T follicular helper cell (primary cell): ENCODE data around the gene RNF4.

Source experiments
- DNase-seq: peaks from one replicate; pipeline ENCODE4 v3.0.0-alpha.2; 2020; ENCODE audit warnings: low read depth

Gene RNF4

DNA sequence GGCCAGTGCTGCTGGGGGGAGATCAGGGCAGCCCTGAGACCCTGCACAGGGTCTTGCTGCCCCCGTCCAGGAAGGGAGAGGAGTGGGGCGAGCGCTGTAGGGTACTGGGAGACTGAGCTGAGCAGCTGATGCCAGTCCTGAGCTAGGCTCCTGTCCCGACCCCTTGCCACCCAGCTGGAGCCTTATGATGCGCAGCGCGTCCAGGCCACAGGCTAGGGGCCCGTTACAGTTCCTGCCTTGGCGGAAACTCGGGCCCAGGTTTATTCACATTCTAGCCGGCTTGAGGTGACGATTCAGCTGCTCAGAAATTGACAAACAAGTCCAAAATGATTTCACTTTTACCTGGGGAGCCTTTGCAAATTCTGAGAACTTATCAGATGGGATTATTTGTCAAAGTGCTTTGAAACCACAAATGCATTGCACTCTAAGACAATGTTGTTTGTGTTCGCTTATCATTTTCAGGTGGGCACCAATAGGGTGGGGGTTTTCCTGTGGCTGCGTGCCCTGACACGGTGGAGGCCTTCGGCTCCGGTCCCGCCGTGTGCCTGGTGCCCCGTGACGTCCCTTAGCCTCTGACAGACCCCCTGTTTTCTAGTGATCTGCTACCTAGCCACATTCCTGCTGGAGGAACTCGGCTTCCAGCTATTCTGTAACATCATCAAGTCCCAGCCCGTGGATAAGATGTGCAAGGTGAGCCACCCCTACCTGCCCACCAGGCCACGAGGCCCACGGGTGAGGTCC is 31.3 kb upstream of the RNF4 start:
- no peak for DNase-seq

DNA sequence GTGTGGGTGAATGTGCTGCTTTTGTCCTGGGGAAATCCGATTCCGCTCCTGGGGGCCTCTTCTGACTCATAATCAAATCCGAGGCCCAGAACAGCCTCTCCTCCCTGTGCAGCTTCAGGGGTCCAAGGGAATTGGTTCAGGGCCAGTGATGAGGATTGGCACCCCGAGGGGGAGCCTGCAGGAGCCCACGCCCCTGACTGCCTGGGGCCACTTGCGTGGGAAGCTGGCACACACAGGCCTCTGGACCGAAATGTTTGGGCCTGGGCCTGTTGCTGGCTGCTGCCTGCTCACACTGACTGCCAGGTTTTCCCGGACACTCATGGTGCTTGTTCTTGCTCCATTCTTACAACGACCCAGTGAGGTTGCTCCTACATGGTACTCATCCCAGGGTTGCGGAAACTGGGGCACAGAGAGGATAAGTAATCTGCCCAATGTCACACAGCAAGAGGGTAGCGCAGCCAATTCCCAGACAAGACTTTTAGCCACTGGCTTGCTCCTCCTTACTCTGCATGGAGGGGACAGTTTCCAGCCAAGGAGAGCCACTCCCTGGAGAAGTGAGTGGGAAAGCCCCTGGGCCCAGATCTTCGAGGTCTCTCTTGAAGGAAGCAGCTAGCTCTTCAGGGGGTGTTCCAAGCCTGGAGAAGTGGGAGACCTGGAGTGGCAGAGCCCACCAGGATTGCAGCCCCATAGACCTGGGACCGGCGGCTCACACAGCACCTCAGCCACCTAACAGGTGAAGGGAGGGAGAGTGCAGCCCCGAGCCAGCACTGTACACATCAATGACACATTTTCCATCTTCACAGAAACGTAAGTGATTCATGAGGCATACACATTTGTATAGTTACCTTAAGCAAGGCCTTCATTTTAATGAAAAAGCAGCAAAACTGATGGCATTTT is 29.8 kb upstream of the RNF4 start:
- no peak for DNase-seq

DNA sequence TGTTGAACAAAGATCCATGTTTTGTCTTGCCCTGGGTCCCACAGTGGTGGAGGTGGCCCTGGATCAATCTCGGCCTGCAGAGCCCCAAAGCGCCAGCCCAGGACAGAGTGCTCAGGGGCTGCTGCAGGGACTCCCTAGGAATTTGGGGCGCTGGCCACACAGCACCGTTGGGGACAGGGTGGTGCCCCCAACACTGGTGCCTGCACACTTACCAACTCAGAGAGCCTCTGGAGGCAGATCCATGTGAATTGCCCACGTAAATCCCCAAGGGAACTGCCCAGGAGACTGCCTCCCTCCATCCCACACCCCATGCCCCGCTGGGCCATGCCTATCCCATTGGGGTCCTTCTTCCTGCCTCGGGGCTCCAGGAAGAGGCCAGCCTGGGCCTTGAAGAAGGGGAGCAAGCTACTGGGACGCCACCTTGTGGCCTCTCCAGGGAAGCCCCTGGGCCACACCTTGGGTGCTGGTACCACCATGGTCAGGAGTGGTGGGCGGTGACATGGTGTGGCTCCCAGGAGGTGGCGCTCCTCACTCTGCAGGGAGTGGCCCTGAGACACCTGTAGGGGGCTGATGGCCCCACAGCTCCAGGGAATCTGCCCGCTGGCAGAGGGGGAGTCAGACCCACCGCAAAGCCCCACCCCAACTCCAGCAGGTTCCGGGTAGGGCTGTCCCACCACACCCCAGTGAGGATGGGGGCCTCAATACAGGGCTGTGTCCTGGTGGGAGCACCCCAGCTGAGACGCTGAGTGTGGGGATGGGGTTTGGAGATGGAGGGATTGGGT is 27.3 kb upstream of the RNF4 start:
- DNase-seq: peak; percentile 58

DNA sequence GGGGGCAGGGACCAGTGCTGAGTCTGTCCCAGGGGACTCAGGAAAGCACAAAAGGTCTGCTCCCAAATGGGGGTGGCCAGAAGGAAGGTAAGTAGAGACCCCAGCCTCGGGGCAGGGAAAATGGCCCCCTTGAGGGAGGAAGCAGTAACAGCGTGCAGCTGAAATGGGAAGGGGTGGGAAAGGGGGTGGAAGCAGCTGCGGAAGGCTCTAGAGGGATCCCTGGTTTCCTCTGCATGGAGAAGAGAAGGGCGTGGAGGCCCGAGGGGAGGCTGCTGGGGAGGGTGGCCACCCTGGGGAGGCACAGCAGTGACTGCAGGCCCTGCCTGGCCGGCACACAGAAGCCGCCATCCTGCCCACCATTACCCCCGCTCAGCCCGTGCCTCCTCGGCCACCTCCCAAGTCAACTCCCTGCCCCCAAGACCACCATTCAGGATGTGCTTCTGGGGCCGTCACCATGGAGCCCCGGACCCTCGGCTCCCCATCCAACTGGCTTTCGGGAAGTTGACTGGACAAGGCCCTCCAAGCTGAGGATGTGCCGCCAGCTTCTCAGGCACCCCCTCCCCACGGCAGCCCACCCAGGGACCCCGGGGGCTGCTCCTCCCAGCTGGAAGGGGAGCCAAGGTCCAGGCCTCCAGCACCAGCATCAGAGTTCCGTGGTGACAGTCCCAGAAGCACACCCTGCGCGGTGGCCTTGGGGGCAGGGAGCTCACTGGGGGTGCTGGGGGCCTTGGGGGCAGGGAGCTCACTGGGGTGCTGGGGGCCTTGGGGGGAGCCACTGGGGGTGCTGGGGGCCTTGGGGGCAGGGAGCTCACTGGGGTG is 26.5 kb upstream of the RNF4 start:
- DNase-seq: no peak

DNA sequence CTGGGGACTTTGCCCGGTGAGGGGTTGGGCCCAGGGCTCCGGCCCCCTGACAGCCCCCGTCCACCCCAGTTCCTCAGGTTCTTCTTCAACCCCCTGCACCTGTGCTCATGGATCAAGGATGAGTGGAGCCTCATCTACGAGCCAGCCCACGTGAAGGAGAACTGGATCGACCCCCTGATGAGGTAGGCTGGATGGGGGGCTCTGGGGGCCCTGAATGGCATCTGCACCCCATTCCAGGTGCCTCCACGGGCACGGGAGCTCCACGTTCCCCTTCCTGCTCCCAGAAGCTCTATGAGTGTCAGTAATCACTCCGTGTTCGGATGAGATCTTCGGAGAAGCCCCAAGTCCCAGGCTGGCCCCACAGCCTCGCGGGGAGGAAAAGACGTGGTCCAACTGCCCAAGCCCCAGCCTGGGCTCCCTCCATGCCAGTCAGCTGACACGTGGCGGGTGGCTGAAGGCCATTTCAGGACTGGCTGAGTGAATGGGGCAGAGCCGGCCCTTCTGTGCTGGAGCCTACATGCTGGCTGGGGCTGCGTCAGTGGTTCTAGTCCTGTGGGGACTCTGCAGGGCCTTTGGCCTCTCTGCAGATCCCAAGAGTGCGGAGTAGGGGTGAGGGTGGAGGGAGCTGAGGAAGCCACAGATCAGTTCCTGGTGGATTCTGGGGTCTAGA is 25.7 kb upstream of the RNF4 start:
- no peak for DNase-seq

DNA sequence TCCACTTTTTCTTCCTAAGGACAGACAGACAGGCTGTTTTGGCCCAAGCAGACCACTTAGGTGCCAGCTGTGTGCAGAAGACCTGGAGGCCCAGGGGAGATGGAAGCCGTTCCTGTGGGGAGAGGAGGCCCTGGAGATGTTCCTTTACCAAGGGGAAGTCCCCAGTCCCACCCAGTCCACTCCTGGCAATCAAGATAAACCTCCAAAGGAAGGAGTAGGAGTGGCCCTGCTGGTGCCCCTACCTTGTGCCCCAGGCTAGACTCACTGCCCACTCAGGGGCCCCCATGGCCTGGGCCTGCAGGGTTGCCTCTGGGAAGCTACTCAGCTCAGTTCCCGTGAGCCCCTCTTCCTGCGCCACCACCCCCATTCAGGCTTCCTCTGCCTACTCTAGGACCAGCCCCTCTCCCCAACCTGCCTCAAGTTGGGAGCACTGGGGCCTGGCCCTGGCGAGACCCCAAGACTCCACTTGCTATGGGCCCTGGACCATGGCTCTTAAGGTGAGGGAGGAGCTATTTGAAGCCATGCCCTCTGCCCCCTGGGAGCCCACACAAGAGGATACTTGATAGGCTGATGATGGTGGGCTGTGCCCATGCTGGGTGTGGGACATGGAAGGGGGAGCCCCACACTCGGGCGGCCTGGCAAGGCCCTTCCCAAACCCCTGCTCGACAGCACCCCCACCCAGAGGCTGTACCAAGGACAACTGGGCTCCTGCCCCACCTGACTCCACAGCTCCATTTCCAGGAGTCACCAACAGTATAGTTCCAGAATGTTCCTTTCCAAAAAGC is 24.8 kb upstream of the RNF4 start:
- no peak for DNase-seq

DNA sequence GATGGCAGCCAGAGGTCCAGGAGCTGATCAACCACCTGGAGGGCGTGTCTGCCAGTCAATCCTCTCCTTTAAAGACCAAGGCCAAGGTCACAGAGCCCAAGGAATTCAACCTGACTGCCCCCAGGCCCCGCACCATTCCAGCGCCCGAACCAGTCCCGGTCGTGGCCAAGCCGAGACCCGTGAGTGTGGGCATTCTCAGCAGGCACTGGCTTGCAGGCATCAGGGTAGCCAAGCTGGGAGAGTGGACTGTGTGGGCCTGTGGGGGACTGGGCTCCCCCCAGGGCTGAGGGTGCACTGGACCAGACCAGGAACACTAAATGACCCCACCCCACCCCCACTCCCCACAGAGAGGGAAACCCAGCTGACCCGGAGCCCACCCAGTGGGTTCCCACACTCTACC is 23.8 kb upstream of the RNF4 start:
- DNase-seq: no peak

DNA sequence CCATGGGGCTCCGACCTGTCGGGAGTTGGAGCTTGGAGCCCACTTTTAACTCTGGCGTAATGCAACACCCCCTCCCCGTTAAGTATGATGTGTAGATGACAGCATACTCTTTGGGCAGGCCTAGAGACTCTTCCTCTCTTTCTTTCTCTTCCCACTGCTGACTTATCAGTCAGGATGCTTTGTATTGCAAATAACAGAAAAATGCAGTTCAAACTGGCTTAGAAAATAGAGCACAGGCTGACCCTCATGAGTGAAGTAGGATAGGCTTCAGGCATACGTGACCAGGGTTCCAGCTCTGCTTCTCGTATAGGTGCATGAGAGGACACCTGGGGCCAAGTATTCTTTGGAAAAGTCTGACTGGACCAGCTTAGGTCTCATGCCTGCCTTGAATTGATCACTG is 23.3 kb upstream of the RNF4 start:
- DNase-seq: no peak

DNA sequence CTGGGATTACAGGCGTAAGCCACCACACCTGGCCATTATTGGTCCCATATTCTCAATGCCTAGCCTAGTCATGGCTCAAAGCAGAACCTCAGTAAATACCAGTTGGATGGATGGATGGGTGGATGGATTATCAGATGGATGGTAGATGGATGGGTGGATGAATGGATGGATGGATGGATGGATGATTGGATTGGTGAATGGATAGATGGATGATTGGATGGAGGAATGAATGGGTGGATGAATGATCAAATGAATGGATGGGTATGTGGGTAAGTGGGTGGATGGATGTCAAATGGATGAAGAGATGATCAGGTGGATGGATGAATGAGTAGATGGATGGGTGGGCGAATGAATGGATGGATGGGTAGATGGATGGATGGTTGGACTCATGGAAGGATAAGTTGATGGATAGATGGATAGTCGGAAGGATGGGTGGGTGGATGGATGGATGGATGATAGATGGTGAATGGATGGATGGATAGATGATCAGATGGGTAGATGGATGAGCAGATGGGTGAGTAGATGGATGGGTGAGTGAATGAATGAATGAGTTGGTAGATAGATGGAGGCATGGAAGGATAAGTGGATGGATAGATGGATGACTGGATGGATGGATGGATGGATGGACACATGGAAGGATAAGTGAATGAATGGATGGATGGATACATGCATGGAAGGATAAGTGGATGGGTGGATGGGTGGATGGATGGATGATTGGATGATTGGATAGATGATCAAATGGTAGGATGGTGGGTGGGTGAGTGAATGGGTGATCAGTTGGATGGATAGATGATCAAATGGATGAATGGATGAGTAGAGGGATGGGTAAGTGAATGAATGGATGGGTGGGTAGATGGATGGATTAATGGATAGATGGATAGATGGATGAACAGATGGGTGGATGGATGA is 22.0 kb upstream of the RNF4 start:
- no peak for DNase-seq

DNA sequence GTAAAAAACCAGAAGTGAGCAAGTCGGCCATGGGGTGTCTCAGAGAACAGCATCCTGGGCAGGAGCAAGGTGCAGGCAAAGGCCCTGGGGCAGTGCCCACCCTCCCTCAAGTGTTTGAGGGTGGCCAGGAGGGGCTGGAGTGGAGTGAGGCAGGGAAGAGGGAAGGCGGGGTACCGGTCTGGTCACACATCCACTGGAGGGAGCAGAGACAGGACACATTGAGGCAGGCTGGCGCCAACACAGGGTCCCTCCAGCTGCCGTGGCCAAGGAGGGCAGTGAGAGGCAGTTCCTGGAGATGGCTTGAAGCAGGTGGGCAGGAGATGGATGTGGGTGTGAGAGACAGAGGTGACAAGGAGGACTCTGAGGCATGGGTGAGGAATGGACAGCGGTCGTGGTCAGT is 20.3 kb upstream of the RNF4 start:
- no peak for DNase-seq

DNA sequence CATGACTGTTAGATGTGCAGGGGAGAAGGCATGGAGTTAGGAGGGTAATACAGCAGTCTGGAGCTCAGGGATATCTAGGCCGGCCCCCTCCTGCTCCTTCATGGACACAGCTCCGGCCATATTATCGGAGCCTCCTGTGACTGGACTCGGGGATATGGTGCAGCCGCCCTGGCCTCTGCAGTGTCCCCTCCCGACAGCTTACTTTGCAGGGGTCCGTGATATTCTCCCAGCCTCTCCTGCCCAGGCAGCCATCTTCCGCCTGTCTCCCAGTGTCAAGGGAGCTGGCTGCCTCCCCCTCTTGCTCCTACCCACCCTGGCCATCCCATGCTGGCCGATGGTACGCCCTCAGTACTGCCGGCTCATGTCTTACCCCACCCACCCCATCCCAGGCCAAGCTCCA is 19.9 kb upstream of the RNF4 start:
- DNase-seq: no peak

DNA sequence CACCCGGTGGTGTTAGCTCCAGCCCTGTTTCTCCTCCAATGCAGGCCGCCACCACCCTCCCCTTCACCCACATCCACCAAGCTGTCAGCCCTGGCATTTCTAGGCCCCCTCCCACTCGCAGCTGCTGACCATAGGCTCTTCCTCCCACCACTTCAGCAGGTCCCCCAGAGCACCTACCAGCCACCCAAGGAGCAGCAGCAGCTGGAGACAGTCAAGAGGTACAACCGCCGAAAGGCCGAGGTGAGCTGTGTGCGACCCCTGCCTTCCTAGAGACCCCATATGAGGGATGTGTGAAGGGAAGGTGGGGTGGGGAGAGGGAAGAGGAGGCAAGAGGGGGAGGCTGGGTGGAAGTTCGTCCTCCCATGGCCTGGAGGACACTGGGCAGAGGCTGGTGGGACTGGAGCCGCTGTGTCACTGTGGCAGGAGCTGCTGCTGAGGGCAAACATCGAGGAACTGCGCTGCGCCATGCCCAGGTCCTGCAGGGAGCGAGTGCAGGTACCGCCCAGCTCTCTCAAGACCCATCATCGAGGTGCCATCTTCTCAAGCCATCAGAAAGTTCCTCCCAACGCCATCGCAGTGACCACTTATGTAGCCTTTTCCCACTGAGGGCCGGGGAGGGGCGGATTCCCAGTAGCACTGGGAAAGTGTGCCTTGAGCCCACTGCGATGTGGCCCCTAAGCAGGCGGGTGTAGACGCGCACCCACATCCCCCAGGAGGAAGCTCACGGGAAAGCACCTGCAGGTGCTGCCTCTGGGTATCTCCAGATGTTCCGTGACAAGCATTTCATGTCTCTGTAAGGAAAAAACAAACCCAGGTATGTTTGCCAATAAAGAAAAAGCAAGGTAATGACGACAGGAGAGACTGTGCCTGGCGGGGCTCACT is 19.2 kb upstream of the RNF4 start:
- DNase-seq: no peak

DNA sequence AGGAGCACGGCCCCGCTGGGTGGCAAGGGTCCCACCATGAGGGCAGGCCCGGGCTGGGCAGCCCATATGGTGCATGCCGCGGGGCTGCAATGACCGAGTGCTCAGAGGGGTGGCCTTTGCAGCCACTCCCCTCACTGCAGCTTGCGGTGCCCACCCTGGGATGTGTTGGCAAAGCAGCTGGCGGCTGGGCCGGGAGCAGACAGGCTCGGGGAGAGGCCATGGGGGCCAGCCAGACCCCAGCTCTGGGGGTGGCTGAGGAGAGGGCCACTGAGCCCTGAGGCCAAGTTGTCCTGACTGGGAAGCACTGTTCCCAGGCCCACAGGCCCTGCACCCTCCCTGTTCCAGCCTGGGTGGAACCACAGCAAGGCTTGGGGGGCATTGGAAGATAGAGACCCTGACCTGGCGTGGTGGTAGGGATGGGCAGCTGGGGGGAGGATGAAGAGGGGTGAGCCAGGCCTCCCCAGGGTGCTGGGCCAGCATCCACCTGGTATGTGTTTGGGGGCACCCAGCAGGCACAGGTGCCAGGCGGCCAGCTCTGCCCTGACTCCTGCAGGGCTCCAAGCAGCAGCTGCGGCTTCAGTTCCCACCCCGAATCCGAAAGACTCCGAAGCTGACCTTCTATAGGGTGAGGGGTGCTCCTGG is 18.4 kb upstream of the RNF4 start:
- no peak for DNase-seq

DNA sequence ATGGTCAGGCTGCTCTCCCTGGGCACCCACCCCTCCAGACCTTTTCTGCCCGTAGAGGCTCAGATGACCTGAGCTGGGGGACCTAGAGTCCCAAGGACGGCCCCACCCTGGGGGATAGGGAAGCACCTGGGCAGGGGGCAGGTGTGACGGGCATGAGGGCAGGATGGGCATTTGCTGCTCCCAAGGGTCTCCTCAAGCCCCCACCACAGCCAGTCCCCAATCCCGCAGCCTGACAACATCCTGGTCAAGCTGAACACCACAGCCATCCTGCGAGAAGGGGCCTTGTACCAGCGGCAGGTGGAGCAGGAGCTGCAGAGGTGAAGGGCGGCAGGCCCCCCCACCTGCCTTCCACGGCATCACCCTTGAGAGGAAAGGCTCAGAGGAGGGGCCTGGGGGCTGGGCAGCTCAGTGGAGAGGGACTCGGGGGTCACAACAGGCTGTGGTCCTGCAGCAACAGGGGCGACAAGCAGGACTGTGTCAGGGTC is 17.8 kb upstream of the RNF4 start:
- DNase-seq: no peak

DNA sequence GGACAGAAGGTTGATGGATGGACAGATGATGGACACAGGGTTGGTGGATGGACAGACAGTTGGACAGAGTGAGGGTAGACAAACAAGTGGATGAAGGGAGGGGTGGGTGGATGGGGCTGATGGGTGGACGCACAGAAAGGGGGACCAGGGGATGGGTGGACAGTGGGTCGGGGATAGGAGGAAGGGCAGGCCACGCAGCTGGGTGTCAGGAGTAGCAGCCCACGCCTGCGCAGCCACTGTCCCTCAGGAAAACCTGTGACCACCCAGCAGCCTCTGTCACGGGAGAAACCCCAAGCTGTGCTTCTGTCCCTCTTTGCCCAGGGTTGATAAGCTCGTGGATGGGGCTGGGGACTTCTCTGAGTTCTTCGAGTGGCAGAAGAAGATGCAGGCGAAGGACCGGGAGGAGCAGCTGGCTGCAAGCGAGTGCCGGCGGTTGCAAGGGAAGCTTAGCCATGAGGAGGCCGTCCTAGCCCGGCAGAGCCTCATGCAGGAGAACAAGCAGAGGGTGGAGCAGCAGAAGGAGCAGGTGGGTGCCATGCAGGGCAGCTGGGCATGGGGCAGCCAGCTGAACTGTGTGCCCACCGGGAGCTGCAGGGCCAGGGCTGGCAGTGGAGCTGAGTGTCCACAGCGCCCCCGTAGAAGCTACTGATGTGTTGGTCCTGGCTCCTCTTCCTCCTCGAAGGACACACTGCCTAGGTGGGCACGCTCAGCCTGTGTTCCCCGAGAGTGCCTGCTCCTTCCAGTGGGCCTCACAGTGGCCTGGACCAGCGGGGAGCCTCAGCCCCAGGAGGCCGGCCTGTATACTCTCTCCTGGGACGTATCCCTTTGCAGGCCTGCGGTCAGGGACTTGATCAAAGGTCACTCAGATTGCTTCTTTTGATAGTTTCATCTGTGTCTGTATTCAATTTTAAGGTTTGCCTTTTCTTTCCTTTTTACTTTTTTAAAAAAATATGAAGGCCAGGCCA is 16.8 kb upstream of the RNF4 start:
- DNase-seq: no peak
